Calu3 (cell line): ENCODE results near the gene FAM117B. TPM values are rescaled to one million over a fixed set of nuclear protein-coding genes. Genes with fewer than 3 reads are reported as not detected.
A peak's percentile ranks its signal among the peaks of the same experiment; 100 is the strongest.

Experiments
- BruUV-seq: library from RNA; stranded (reverse); fragments of 400-500 nt; replicated peaks from 2 replicates; lab custom pipeline; 2021; lab: Mats Ljungman, UMichigan
- CTCF ChIA-PET: fragments of 300-600 bp; sonication (Branson Sonifier 250); formaldehyde crosslinking; loops from one replicate; lab custom pipeline; 2022; ENCODE audit warnings: antibody characterized with exemption; lab: Charles Lee
- DNase-seq: peaks from one replicate; pipeline ENCODE4 v3.0.0; 2022
- H3K27ac Mint-ChIP-seq: one replicate; pipeline ENCODE4 v1.8.0; 2022; ENCODE audit warnings: mixed read lengths; ENCODE audit not compliant: unreplicated experiment
- H3K27me3 Mint-ChIP-seq: one replicate; pipeline ENCODE4 v1.8.0; 2022; ENCODE audit warnings: mixed read lengths; ENCODE audit not compliant: unreplicated experiment
- H3K36me3 Mint-ChIP-seq: one replicate; pipeline ENCODE4 v1.8.0; 2022; ENCODE audit warnings: mild to moderate bottlenecking, moderate library complexity, mixed read lengths; ENCODE audit not compliant: insufficient read depth, unreplicated experiment
- H3K4me1 Mint-ChIP-seq: one replicate; pipeline ENCODE4 v1.8.0; 2022; ENCODE audit warnings: mild to moderate bottlenecking, low read depth, mixed read lengths; ENCODE audit not compliant: unreplicated experiment
- H3K4me3 Mint-ChIP-seq: one replicate; pipeline ENCODE4 v1.8.0; 2022; ENCODE audit warnings: mild to moderate bottlenecking, low read depth, moderate library complexity, mixed read lengths; ENCODE audit not compliant: unreplicated experiment
- H3K9me3 Mint-ChIP-seq: one replicate; pipeline ENCODE4 v1.8.0; 2022; ENCODE audit warnings: low read depth, mixed read lengths; ENCODE audit not compliant: unreplicated experiment
- intact Hi-C: fragments of 100-400 bp; cut with micrococcal nuclease; formaldehyde crosslinking; loops from one replicate; pipeline ENCODE4 v1.10.0; 2022; ENCODE audit not compliant: unreplicated experiment
- total RNA-seq: library from RNA; stranded (reverse); gene quantifications from 2 replicates; pipeline ENCODE4 v1.2.3, GENCODE V29; 2022
- TF ChIP-seq, protein P1 (sequence below): fragments of 200-600 bp; IDR thresholded peaks from one replicate; pipeline ENCODE4 v1.8.0; 2022; ENCODE audit warnings: antibody characterized with exemption; ENCODE audit not compliant: unreplicated experiment

Gene FAM117B
- total RNA-seq, 1 experiment from 2014 or later = 7.5 TPM

DNA sequence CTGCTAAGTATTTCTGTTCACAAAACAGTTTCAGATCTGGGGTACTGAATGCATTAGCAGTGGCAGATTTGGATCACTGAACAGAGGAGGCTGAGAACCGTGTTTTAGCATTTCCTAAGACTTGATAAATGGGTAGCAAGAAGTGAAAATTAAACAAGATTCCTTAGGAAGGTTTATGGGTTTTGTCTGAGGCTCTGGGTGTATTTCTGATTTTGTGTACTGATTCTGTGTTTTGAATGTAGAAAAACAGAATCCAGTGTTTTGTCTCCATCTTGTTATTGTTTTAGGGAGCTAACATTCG, 1.4 kb downstream of the FAM117B start:
- intact Hi-C loops = loop anchor here (10.0 kb wide), 1 partner anchor 379 kb away; the partner anchor contains the start of gene NBEAL1
- H3K4me3 Mint-ChIP-seq = peak overlapping the region; percentile 92
- CTCF ChIA-PET = interaction anchor here (0.5 to 1.7 kb wide), 4 partner anchors 33 to 1513 kb away, joined by 3 to 9 read pairs (median 3); no protein-coding TSS in a partner anchor
- peak overlapping the region; percentile 76 for H3K27ac Mint-ChIP-seq
- H3K36me3 Mint-ChIP-seq = peaks cover 29% of the 10 kb centered on the region
- no peak for DNase-seq
- no peaks in the 10 kb centered on the region for H3K27me3 Mint-ChIP-seq
- no peaks in the 10 kb centered on the region for H3K9me3 Mint-ChIP-seq
- TF ChIP-seq, protein P1, sequence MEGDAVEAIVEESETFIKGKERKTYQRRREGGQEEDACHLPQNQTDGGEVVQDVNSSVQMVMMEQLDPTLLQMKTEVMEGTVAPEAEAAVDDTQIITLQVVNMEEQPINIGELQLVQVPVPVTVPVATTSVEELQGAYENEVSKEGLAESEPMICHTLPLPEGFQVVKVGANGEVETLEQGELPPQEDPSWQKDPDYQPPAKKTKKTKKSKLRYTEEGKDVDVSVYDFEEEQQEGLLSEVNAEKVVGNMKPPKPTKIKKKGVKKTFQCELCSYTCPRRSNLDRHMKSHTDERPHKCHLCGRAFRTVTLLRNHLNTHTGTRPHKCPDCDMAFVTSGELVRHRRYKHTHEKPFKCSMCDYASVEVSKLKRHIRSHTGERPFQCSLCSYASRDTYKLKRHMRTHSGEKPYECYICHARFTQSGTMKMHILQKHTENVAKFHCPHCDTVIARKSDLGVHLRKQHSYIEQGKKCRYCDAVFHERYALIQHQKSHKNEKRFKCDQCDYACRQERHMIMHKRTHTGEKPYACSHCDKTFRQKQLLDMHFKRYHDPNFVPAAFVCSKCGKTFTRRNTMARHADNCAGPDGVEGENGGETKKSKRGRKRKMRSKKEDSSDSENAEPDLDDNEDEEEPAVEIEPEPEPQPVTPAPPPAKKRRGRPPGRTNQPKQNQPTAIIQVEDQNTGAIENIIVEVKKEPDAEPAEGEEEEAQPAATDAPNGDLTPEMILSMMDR = no peak
- no TSS peak for BruUV-seq
- peaks cover 17% of the 10 kb centered on the region for H3K4me1 Mint-ChIP-seq

GRCh38 chr2:202638721-202639120, 4.0 kb downstream of the FAM117B start:
- no peak for DNase-seq
- H3K4me1 Mint-ChIP-seq = peaks cover 16% of the 10 kb centered on the region
- CTCF ChIA-PET = no interaction called here
- intact Hi-C loops = loop anchor here (10.0 kb wide), 1 partner anchor 376 kb away; the partner anchor contains the start of gene NBEAL1
- H3K9me3 Mint-ChIP-seq = no peaks in the 10 kb centered on the region
- BruUV-seq = no TSS peak
- no peaks in the 10 kb centered on the region for H3K27me3 Mint-ChIP-seq
- TF ChIP-seq, protein P1 = no peak
- H3K4me3 Mint-ChIP-seq = no peak overlapping the region
- H3K27ac Mint-ChIP-seq = no peak overlapping the region
- H3K36me3 Mint-ChIP-seq = peaks cover 26% of the 10 kb centered on the region

DNA sequence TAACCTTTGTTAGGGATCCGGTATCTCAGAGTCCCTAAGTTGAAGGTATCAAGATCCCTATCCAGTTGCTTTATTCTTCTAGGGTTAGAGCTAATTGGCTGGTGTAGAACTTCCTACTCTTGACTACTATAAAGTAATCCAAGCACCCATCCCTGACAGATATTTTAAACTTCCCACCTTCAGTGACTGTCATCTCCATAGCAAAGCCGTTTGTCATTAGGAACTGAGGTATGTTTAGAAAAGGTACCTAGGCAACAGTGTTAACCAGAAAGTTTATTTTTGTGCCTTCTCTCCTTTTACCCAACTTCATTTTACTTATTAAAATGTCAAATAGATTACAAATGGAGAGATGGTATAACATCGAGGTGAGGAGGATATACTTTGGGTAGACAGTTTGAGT, 4.5 kb downstream of the FAM117B start:
- no peaks in the 10 kb centered on the region for H3K27me3 Mint-ChIP-seq
- no peak overlapping the region for H3K27ac Mint-ChIP-seq
- BruUV-seq = no TSS peak
- no peaks in the 10 kb centered on the region for H3K9me3 Mint-ChIP-seq
- no peak for DNase-seq
- TF ChIP-seq, protein P1 = no peak
- intact Hi-C loops = loop anchor here (10.0 kb wide), 1 partner anchor 376 kb away; the partner anchor contains the start of gene NBEAL1
- peaks cover 21% of the 10 kb centered on the region for H3K36me3 Mint-ChIP-seq
- H3K4me3 Mint-ChIP-seq = no peak overlapping the region
- H3K4me1 Mint-ChIP-seq = peaks cover 11% of the 10 kb centered on the region
- CTCF ChIA-PET = no interaction called here

DNA sequence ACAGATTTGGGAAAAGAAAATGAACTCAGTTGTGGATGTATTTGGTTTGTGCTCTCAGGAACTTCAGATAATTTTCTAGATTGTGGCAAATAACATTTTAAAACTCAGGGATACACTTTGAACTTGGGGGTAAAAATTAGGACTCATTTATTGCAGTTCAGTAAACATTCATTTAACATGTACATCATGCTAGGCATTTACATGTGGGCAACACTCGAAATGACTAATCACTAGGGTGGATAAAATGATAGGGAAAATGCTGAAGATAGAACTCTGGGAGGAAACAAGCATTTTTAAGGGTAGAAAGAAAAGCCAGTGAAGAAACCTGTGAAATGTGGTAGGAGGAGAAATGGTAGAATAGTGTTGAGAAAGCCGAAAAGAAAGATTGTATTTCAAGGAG, 7.8 kb downstream of the FAM117B start:
- H3K36me3 Mint-ChIP-seq = no peaks in the 10 kb centered on the region
- no TSS peak for BruUV-seq

More for the DNA sequence above, 7.8 kb downstream of the FAM117B start:
- Mint-ChIP-seq H3K4me3 (no peak overlapping the region), H3K4me1 (no peaks in the 10 kb centered on the region), H3K9me3 (no peaks in the 10 kb centered on the region), H3K27me3 (no peaks in the 10 kb centered on the region), H3K27ac (no peak overlapping the region)
- intact Hi-C loops = no loop called here
- DNase-seq = no peak
- TF ChIP-seq, protein P1 = no peak
- CTCF ChIA-PET = no interaction called here
